BJ (cell line): ENCODE data around the gene RALB. TPM values are rescaled to one million over a fixed set of nuclear protein-coding genes. Genes with fewer than 3 reads are reported as not detected.

Experiments
- CTCF ChIA-PET: fragments of 350-600 bp; formaldehyde crosslinking; extraction: SDS; loops from one replicate; lab custom pipeline; 2021; ENCODE audit warnings: antibody characterized with exemption, inconsistent platforms; lab: Yijun Ruan, JAX
- POLR2A ChIA-PET: fragments of 300-600 bp; sonication (Branson Sonifier 250); formaldehyde crosslinking; extraction: SDS; loops from one replicate; lab custom pipeline; 2021; ENCODE audit warnings: antibody characterized with exemption; lab: Charles Lee
- DNase-seq: peaks from one replicate; pipeline ENCODE4 v3.0.0-alpha.2; 2011; ENCODE audit warnings: low read depth
- H3K27me3 ChIP-seq: 2 replicates; pipeline ENCODE4 v1.6.0; 2011; ENCODE audit warnings: low read length; ENCODE audit not compliant: control insufficient read depth, insufficient read depth
- H3K36me3 ChIP-seq: 2 replicates; pipeline ENCODE4 v1.5.1; 2011; ENCODE audit warnings: low read length; ENCODE audit not compliant: control insufficient read depth, insufficient read depth
- H3K4me3 ChIP-seq: 2 replicates; pipeline ENCODE4 v1.5.1; 2011; ENCODE audit warnings: low read depth, mild to moderate bottlenecking, control low read depth, low read length
- CTCF ChIP-seq: IDR thresholded peaks from 2 replicates; pipeline ENCODE4 v1.5.1; 2011; ENCODE audit warnings: low read depth, mild to moderate bottlenecking, control low read depth, inconsistent platforms, low read length, moderate library complexity; ENCODE audit not compliant: insufficient read depth
- polyA plus RNA-seq: library from polyadenylated mRNA; depleted of rRNA; stranded (reverse); fragments of >200 nt; gene quantifications from 2 replicates; pipeline ENCODE4 v1.2.3, GENCODE V29; 2011

The RALB gene
- polyA plus RNA-seq, 1 experiment = 33.3 TPM

- no peaks in the 10 kb centered on the region for H3K36me3 ChIP-seq
- peak; percentile 67 for DNase-seq
- ChIA-PET POLR2A (interaction anchor here (0.9 kb wide), 1 partner anchor 13 kb away, joined by 3 read pairs; the partner anchor contains the start of gene RALB), CTCF (interaction anchor here (1.0 to 1.6 kb wide), 4 partner anchors 9 to 64 kb away, joined by 3 to 4 read pairs (median 3); partner anchors contain the start of gene RALB)
- no peaks in the 10 kb centered on the region for H3K27me3 ChIP-seq
- TF ChIP-seq CTCF = no peak
- no peak overlapping the region for H3K4me3 ChIP-seq
Observed at GRCh38 chr2:120239488-120240287, 13.0 kb upstream of the RALB start.

- CTCF ChIA-PET = interaction anchor here (1.0 kb wide), 1 partner anchor 13 kb away, joined by 3 read pairs; no protein-coding TSS in a partner anchor
- no peaks in the 10 kb centered on the region for H3K27me3 ChIP-seq
- H3K4me3 ChIP-seq = no peak overlapping the region
- no peaks in the 10 kb centered on the region for H3K36me3 ChIP-seq
- POLR2A ChIA-PET = no interaction called here
- no peak for DNase-seq
- TF ChIP-seq CTCF = no peak
Observed at GRCh38 chr2:120240901-120241429, 11.7 kb upstream of the RALB start.

GRCh38 chr2:120241684-120242083 is 11.0 kb upstream of the RALB start:
- CTCF ChIA-PET = no interaction called here
- H3K4me3 ChIP-seq = no peak overlapping the region
- POLR2A ChIA-PET = no interaction called here
- no peaks in the 10 kb centered on the region for H3K27me3 ChIP-seq
- no peak for TF ChIP-seq CTCF
- DNase-seq = no peak
- H3K36me3 ChIP-seq = no peaks in the 10 kb centered on the region

DNA sequence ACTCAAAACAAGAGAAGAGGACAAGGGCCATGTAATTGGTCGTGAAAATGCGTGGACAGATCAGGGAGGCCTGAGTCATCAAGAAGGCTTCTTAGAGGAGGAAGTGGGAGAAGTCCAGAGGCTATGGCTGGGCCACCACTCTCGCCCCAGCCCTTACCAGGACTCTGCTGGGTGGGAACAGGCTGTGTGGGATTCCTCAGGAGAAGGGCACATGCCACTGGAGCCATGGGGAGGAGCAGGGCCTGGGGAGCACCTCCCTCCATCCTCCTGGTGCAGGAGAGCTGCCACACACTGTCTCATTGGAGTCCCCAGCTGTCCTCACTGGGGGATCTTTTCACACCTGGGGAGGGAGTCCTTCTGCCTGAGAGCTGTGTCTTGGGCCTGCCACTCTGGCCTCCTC is 9.4 kb upstream of the RALB start:
- Histone ChIP-seq H3K4me3 (no peak overlapping the region), H3K36me3 (no peaks in the 10 kb centered on the region), H3K27me3 (no peaks in the 10 kb centered on the region)
- no peak for DNase-seq
- CTCF ChIA-PET = interaction anchor here (1.0 kb wide), 1 partner anchor 70 kb away, joined by 3 read pairs; no protein-coding TSS in a partner anchor
- TF ChIP-seq CTCF = no peak
- POLR2A ChIA-PET = no interaction called here

GRCh38 chr2:120243875-120244553 is 8.6 kb upstream of the RALB start:
- ChIA-PET POLR2A (no interaction called here), CTCF (interaction anchor here (1.0 kb wide), 2 partner anchors 69 to 99 kb away, joined by 3 read pairs; no protein-coding TSS in a partner anchor)
- no peaks in the 10 kb centered on the region for H3K27me3 ChIP-seq
- no peaks in the 10 kb centered on the region for H3K36me3 ChIP-seq
- no peak for DNase-seq
- no peak for TF ChIP-seq CTCF
- no peak overlapping the region for H3K4me3 ChIP-seq
